HFF-Myc (cell line): Measurements from ENCODE around the gene LENG1.

Experiments
- DNase-seq: peaks from one replicate; pipeline ENCODE4 v3.0.0-alpha.2; 2011; ENCODE audit warnings: low read depth; ENCODE audit errors: extremely low read depth
- H3K4me3 ChIP-seq: replicated peaks from 2 replicates; pipeline ENCODE4 v1.5.1; 2011; ENCODE audit warnings: low read depth, mild to moderate bottlenecking, control low read depth, low read length
- TF ChIP-seq, protein P1 (sequence below): IDR thresholded peaks from 2 replicates; pipeline ENCODE4 v1.5.1; 2012; ENCODE audit warnings: mild to moderate bottlenecking, low read depth, low read length, control low read depth; ENCODE audit errors: missing control alignments

LENG1 gene

DNA sequence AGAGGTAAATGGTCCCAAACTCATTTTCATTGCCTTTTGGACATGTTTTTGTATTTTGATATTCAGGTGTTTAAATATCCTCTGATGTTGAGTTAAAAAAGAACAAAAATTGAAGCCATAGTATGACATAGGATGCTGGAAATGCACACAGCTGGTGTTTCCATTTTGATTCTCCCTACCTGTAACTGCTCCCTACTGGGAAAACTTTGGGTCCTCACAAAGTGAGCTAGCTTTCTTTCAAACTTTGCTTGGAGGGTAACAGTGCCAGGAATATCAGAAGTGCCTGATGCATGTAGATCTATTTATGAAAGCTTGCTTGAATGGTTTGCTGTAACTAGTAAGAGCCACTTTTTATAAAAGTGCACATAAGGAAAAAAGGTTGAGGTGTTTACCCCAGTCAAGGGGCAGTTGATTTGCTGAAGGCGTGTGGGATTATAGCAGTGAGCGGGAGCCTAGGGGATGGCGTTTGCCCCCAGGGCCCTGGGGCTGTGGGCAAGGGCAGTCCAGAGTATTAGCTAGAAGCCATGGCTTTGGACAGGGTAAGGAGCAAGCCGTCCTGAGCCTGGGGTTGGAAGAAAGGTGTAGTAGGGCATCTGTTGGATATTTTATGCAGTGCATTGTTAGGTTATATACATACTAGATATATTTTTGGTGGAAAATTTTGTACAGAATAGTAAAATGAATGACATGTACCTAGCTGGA is 45.4 kb upstream of the LENG1 start:
- H3K4me3 ChIP-seq: peak overlapping the region; percentile 97
- TF ChIP-seq, protein P1, sequence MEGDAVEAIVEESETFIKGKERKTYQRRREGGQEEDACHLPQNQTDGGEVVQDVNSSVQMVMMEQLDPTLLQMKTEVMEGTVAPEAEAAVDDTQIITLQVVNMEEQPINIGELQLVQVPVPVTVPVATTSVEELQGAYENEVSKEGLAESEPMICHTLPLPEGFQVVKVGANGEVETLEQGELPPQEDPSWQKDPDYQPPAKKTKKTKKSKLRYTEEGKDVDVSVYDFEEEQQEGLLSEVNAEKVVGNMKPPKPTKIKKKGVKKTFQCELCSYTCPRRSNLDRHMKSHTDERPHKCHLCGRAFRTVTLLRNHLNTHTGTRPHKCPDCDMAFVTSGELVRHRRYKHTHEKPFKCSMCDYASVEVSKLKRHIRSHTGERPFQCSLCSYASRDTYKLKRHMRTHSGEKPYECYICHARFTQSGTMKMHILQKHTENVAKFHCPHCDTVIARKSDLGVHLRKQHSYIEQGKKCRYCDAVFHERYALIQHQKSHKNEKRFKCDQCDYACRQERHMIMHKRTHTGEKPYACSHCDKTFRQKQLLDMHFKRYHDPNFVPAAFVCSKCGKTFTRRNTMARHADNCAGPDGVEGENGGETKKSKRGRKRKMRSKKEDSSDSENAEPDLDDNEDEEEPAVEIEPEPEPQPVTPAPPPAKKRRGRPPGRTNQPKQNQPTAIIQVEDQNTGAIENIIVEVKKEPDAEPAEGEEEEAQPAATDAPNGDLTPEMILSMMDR: no peak
- DNase-seq: no peak

DNA sequence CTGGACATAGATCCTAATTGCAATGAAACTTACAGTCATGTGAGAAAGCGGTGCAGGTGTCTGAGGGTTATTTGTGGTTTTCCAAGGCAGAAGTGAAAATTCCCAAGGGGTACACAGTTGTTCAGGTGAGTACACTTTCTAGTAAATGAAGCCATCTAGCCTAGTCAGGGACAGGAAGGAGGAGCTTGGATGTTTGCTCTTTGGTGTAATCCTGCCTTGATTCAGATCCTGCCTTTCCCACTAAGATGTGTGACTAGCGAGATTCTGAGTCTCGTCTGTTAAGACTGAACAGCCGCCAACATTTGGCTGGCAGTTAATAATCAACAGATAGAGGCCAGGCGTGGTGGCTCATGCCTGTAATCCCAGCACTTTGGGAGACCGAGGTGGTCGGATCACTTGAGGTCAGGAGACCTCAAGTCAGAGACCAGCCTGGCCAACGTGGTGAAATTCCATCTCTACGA is 43.7 kb upstream of the LENG1 start:
- DNase-seq: no peak
- TF ChIP-seq, protein P1: no peak
- peak overlapping the region; percentile 97 for H3K4me3 ChIP-seq

DNA sequence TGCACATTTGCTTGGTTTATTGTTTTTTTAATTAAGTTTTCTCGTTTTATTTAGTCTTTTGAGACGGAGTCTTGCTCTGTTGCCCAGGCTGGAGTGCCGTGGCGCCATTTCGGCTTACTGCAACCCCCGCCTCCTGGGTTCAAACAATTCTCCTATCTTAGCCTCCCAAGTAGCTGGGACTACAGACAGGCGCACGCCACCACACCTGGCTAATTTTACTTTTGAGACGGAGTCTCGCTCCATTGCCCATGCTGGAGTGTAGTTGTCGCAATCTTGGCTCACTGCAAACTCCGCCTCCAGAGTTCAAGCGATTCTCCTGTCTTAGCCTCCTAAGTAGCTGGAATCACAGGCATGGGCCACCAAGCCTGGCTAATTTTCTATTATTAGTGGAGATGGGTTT is 42.5 kb upstream of the LENG1 start:
- peak overlapping the region; percentile 97 for H3K4me3 ChIP-seq
- TF ChIP-seq, protein P1: no peak
- no peak for DNase-seq

DNA sequence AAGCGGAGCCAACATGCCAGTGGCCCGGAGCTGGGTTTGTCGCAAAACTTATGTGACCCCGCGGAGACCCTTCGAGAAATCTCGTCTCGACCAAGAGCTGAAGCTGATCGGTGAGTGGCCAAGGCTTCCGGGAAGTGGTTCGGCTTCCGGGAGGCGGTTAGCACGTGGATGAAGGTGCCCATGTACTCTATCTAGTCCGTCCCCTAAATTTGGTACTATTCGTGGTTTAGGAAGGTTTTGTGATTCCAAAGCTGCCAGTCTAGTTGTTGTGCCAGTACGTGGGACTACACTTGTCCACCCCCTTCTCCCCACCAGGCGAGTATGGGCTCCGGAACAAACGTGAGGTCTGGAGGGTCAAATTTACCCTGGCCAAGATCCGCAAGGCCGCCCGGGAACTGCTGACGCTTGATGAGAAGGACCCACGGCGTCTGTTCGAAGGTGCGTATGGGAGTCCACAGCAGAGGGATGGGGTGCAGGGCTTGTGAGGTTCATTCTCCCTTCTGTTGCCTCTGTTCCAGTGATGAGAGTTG is 41.7 kb upstream of the LENG1 start:
- TF ChIP-seq, protein P1: no peak
- H3K4me3 ChIP-seq: peak overlapping the region; percentile 97
- no peak for DNase-seq

DNA sequence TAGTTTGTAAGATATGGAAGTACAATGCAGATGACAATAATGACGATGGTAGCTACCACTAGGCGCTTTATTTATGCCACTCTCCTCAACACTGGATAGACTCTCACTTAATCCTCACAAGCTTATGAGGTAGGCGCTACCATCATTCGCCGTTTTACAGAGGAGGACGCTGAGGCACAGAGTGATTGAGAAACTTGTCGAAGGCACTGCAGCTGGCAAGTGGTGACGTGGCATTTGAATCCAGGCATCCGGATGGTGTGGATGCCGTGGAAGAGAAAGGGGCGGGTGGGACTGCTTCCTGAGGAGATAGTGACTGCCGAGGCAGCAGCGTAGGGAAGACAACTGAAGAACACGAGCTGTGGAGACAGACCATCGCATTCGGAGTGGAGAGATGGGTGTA is 39.9 kb upstream of the LENG1 start:
- H3K4me3 ChIP-seq: no peak overlapping the region
- no peak for DNase-seq
- TF ChIP-seq, protein P1: no peak

DNA sequence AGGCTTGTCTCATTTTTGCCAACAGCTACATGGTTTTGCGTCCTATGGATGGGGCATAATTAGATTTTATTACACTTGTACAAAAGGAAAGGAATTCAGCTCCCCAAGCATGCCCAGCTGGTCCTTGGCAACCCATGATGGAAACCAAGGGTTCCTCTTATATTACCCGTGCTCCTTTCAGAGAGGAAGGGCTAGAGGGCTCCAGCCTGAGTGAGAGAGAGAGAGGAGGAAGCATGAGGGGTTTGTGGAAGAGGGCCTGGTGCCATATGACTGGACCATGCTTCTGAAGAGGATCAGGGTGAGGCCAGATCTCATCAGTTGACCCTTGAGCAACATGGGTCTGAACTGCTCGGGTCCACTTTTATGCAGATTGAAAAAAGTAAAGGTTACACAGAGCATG is 37.6 kb upstream of the LENG1 start:
- TF ChIP-seq, protein P1: no peak
- H3K4me3 ChIP-seq: no peak overlapping the region
- DNase-seq: no peak
